IMR-90 (cell line): ENCODE measurements around the gene KDELR1. TPM values are rescaled to one million over a fixed set of nuclear protein-coding genes. Genes with fewer than 3 reads are reported as not detected.
A peak's percentile ranks its signal among the peaks of the same experiment; 100 is the strongest.

ENCODE experiments used
- ATAC-seq: fragments of 200-7000 bp; cut with Tn5 transposase; 2 replicates; pipeline ENCODE4 v1.9.1; 2020; ENCODE audit warnings: low read depth, mild to moderate bottlenecking, moderate library complexity
- BruUV-seq: library from RNA; stranded (reverse); fragments of 400-500 nt; replicated peaks from 2 replicates; lab custom pipeline; 2021; lab: Mats Ljungman, UMichigan
- CTCF ChIA-PET: fragments of 300-600 bp; formaldehyde crosslinking; extraction: SDS; loops from one replicate; lab custom pipeline; 2021; ENCODE audit warnings: antibody characterized with exemption; lab: Yijun Ruan, JAX
- POLR2A ChIA-PET: fragments of 300-600 bp; sonication (Branson Sonifier 250); formaldehyde crosslinking; loops from one replicate; lab custom pipeline; 2022; ENCODE audit warnings: antibody characterized with exemption; ENCODE audit not compliant: unreplicated experiment; lab: Charles Lee
- DNase-seq: peaks from one replicate; pipeline ENCODE4 v3.0.0; 2013
- H2AFZ ChIP-seq: replicated peaks from 2 replicates; pipeline ENCODE3; 2013; ENCODE audit warnings: low read length, mild to moderate bottlenecking; ENCODE audit not compliant: poor library complexity
- H2AK5ac ChIP-seq: 2 replicates; pipeline ENCODE4 v1.6.1; 2013; ENCODE audit warnings: low read depth, low read length, inconsistent platforms
- H2AK9ac ChIP-seq: replicated peaks from 2 replicates; pipeline ENCODE3; 2013; ENCODE audit warnings: mild to moderate bottlenecking, low read depth, low read length, moderate library complexity; ENCODE audit not compliant: poor library complexity
- H2BK120ac ChIP-seq: 2 replicates; pipeline ENCODE4 v1.6.1; 2013; ENCODE audit warnings: low read depth, low read length, inconsistent platforms
- H2BK15ac ChIP-seq: 3 replicates; pipeline ENCODE4 v1.6.1; 2013; ENCODE audit warnings: low read depth, low read length, inconsistent platforms
- H2BK20ac ChIP-seq: 2 replicates; pipeline ENCODE4 v1.6.1; 2013; ENCODE audit warnings: low read depth, mild to moderate bottlenecking, inconsistent platforms, low read length, moderate library complexity
- H2BK5ac ChIP-seq: 2 replicates; pipeline ENCODE4 v1.6.1; 2013; ENCODE audit warnings: mild to moderate bottlenecking, low read depth, low read length, inconsistent platforms; ENCODE audit not compliant: poor library complexity, severe bottlenecking
- H3K14ac ChIP-seq: replicated peaks from 2 replicates; pipeline ENCODE4 v1.6.1; 2013; ENCODE audit warnings: low read depth, low read length, inconsistent platforms
- H3K18ac ChIP-seq: 2 replicates; pipeline ENCODE4 v1.6.1; 2013; ENCODE audit warnings: low read depth, low read length, control low read depth
- H3K23ac ChIP-seq: 2 replicates; pipeline ENCODE4 v1.6.1; 2013; ENCODE audit warnings: low read depth, low read length, inconsistent platforms
- H3K27ac ChIP-seq: 2 replicates; pipeline ENCODE4 v1.5.1; 2013; ENCODE audit warnings: mild to moderate bottlenecking, control low read depth, low read length; ENCODE audit not compliant: insufficient read depth
- H3K27me3 ChIP-seq: 2 replicates; pipeline ENCODE4 v1.6.1; 2013; ENCODE audit warnings: low read length; ENCODE audit not compliant: control insufficient read depth, insufficient read depth
- H3K36me3 ChIP-seq: 2 replicates; pipeline ENCODE4 v1.6.1; 2013; ENCODE audit warnings: low read length, mixed read lengths; ENCODE audit not compliant: control insufficient read depth, insufficient read depth
- H3K4ac ChIP-seq: 2 replicates; pipeline ENCODE4 v1.6.1; 2013; ENCODE audit warnings: low read depth, low read length, inconsistent platforms
- H3K4me1 ChIP-seq: 2 replicates; pipeline ENCODE4 v1.6.1; 2013; ENCODE audit warnings: low read length, mixed read lengths; ENCODE audit not compliant: control insufficient read depth, insufficient read depth
- H3K4me2 ChIP-seq: 2 replicates; pipeline ENCODE4 v1.6.1; 2013; ENCODE audit warnings: low read depth, mild to moderate bottlenecking, control low read depth, low read length, moderate library complexity
- H3K4me3 ChIP-seq: 2 replicates; pipeline ENCODE4 v1.5.1; 2013; ENCODE audit warnings: low read depth, mild to moderate bottlenecking, control low read depth, low read length, moderate library complexity; ENCODE audit not compliant: insufficient read depth
- H3K56ac ChIP-seq: 2 replicates; pipeline ENCODE4 v1.6.1; 2013; ENCODE audit warnings: low read length, inconsistent platforms; ENCODE audit not compliant: insufficient read depth; ENCODE audit errors: extremely low read depth
- H3K79me1 ChIP-seq, 2 experiments: 2 replicates each; pipeline ENCODE4 v1.6.1; 2013; ENCODE audit warnings: low read length in 2 of 2, inconsistent platforms in 1 of 2, low read depth in 1 of 2
- H3K9ac ChIP-seq: 2 replicates; pipeline ENCODE4 v1.6.1; 2013; ENCODE audit warnings: low read depth, low read length, control low read depth
- H3K9me1 ChIP-seq: 2 replicates; pipeline ENCODE4 v1.6.1; 2013; ENCODE audit warnings: low read length, inconsistent platforms; ENCODE audit not compliant: insufficient read depth
- H3K9me3 ChIP-seq: 2 replicates; pipeline ENCODE4 v1.6.1; 2013; ENCODE audit warnings: low read length; ENCODE audit not compliant: control insufficient read depth, insufficient read depth
- H4K20me1 ChIP-seq: 2 replicates; pipeline ENCODE4 v1.6.1; 2013; ENCODE audit warnings: low read length, inconsistent platforms; ENCODE audit not compliant: insufficient read depth
- H4K5ac ChIP-seq: 2 replicates; pipeline ENCODE4 v1.6.1; 2013; ENCODE audit warnings: mild to moderate bottlenecking, low read depth, low read length, control low read depth
- H4K8ac ChIP-seq, 2 experiments: 2 replicates each; pipeline ENCODE4 v1.6.1; 2013; ENCODE audit warnings: low read depth in 2 of 2, low read length in 2 of 2, control low read depth in 1 of 2, inconsistent platforms in 1 of 2
- H4K91ac ChIP-seq: 2 replicates; pipeline ENCODE4 v1.6.1; 2013; ENCODE audit warnings: low read depth, low read length, inconsistent platforms; ENCODE audit not compliant: insufficient read depth
- BHLHE40 ChIP-seq: fragments of 150-350 bp; IDR thresholded peaks from 2 replicates; pipeline ENCODE4 v1.6.1; 2016; ENCODE audit warnings: mild to moderate bottlenecking, low read depth, low read length
- CEBPB ChIP-seq: IDR thresholded peaks from 2 replicates; pipeline ENCODE4 v1.6.1; 2012; ENCODE audit warnings: low read depth, low read length, improper control_type of control experiment
- MAFK ChIP-seq: IDR thresholded peaks from 2 replicates; pipeline ENCODE4 v1.6.1; 2012; ENCODE audit warnings: low read depth, low read length, improper control_type of control experiment
- MAZ ChIP-seq: IDR thresholded peaks from 2 replicates; pipeline ENCODE4 v1.6.1; 2012; ENCODE audit warnings: low read depth, mild to moderate bottlenecking, low read length, improper control_type of control experiment, moderate library complexity, borderline replicate concordance
- RFX5 ChIP-seq: IDR thresholded peaks from 2 replicates; pipeline ENCODE4 v1.8.0; 2012; ENCODE audit warnings: low read depth, mild to moderate bottlenecking, low read length, moderate library complexity
- WGBS, 2 experiments: methylation state at CpG; one replicate each; pipeline versions ENCODE4 v1.1.5 to v1.1.7; 2013; ENCODE audit warnings: missing lambda C conversion rate in 2 of 2; ENCODE audit not compliant: insufficient read length in 1 of 2; ENCODE audit errors: extremely low coverage in 2 of 2; 5-methylcytosine and 5-hydroxymethylcytosine counted together
- dilution Hi-C: fragments of 300-500 bp; cut with HindIII; formaldehyde crosslinking; loops from one replicate; pipeline ENCODE4 v1.14.3; 2018; ENCODE audit warnings: low sequenced_read_pairs; ENCODE audit not compliant: unreplicated experiment
- in situ Hi-C: fragments of 300-500 bp; cut with MboI; formaldehyde crosslinking; loops from 3 replicates; pipeline ENCODE4 v1.14.3; 2019; ENCODE audit warnings: low sequenced_read_pairs, inconsistent platforms, mixed read lengths
- intact Hi-C: fragments of 100-400 bp; cut with micrococcal nuclease; formaldehyde crosslinking; loops from 2 replicates; pipeline ENCODE4 v1.10.0; 2022
- polyA plus RNA-seq, 3 experiments: library from polyadenylated mRNA; depleted of rRNA; stranded (reverse); fragments of >200 nt; gene quantifications; 2 replicates each; pipeline ENCODE4 v1.2.3, GENCODE V29; 2012; ENCODE audit warnings: low replicate concordance in 1 of 3
- total RNA-seq: library from RNA; depleted of rRNA; stranded (reverse); fragments of >200 nt; gene quantifications from 2 replicates; pipeline ENCODE4 v1.2.3, GENCODE V29; 2012

Gene KDELR1
- total and polyA plus RNA-seq, 2 of the 4 experiments (the other 2 are of a cell fraction), result 58.8 to 180 TPM

DNA sequence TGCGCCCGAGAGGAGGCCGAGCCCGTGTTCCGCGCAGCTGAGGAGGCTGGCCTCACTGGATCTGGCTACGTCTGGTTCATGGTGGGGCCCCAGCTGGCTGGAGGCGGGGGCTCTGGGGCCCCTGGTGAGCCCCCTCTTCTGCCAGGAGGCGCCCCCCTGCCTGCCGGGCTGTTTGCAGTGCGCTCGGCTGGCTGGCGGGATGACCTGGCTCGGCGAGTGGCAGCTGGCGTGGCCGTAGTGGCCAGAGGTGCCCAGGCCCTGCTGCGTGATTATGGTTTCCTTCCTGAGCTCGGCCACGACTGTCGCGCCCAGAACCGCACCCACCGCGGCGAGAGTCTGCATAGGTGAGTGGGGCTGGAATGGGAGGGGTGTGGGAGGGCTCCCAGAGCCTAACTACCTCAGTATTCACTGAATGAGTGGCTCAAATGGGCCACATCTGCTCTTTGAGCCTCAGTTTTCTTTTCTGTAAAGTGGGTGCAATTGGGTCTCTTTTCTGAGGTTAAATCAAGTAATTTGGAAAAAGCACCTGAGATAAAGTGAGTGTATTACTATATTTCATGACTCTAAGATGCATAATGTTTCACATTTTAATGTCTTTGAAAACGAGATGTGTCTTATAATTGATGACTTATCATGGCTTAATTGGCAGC, 13.8 kb upstream of the KDELR1 start:
- TF ChIP-seq MAZ (no peak), RFX5 (no peak), CEBPB (no peak), BHLHE40 (no peak), MAFK (no peak)
- no peak for DNase-seq
- H3K9ac ChIP-seq, result no peak overlapping the region
- no peak overlapping the region for H2BK15ac ChIP-seq
- H3K4me2 ChIP-seq, result no peak overlapping the region
- intact Hi-C loops (no loop called here), in situ Hi-C loops (no loop called here), dilution Hi-C loops (no loop called here)
- H3K18ac ChIP-seq, result no peak overlapping the region
- H3K4me3 ChIP-seq, result no peak overlapping the region
- peak overlapping the region; percentile 28 for H2AK9ac ChIP-seq
- H3K4me1 ChIP-seq, result no peaks in the 10 kb centered on the region
- no peak overlapping the region for H3K27ac ChIP-seq
- no TSS peak for BruUV-seq
- H3K4ac ChIP-seq, result no peak overlapping the region
- no peaks in the 10 kb centered on the region for H3K79me1 ChIP-seq
- H4K5ac ChIP-seq, result no peak overlapping the region
- no peak overlapping the region for H2BK5ac ChIP-seq
- H3K9me1 ChIP-seq, result no peaks in the 10 kb centered on the region
- 91% methylated on average over 16 of the region's 27 CpGs; no CpG with 5 or more reads in 1 of the 2 experiments for WGBS, 2 experiments
- no peak overlapping the region for H3K14ac ChIP-seq
- H4K20me1 ChIP-seq, result no peaks in the 10 kb centered on the region
- no peak overlapping the region; the same call in 1 of the 2 replicates for H2AK5ac ChIP-seq
- H3K9me3 ChIP-seq, result no peaks in the 10 kb centered on the region
- H3K27me3 ChIP-seq, result peaks cover 2% of the 10 kb centered on the region; the same call in 1 of the 2 replicates
- H3K23ac ChIP-seq, result no peak overlapping the region
- ChIA-PET CTCF (no interaction called here), POLR2A (no interaction called here)
- H4K91ac ChIP-seq, result no peak overlapping the region
- no peak overlapping the region for H2BK120ac ChIP-seq
- H4K8ac ChIP-seq, result no peak overlapping the region
- no peak overlapping the region for H3K56ac ChIP-seq
- no peak for ATAC-seq
- no peak overlapping the region for H2BK20ac ChIP-seq
- no peaks in the 10 kb centered on the region for H3K36me3 ChIP-seq
- H2AFZ ChIP-seq, result no peak overlapping the region
